ENCODE measurements around the gene TLX1.

- no peak for TF ChIP-seq CTCF (IDR thresholded peaks at IDR 0.05; ENCODE audit: low read length)
- TF ChIP-seq EZH2 (optimal IDR thresholded peaks at IDR 0.05; ENCODE audit: low read depth, low read length) = no peak
- TF ChIP-seq EZH2phosphoT487 (IDR thresholded peaks at IDR 0.05; ENCODE audit: low read length) = no peak
Observed at GRCh38 chr10:101138788-101139420, 7.8 kb downstream of the TLX1 start.
